NCI-H2196 treated with DMSO at 0.1 percent for 48 hours (cell line): ENCODE data around the gene SMIM35.

Experiments
- DNase-seq: peaks from one replicate; lab custom pipeline; 2025; ENCODE audit not compliant: unreplicated experiment; lab: John Stamatoyannopoulos, UW

The SMIM35 gene

DNA sequence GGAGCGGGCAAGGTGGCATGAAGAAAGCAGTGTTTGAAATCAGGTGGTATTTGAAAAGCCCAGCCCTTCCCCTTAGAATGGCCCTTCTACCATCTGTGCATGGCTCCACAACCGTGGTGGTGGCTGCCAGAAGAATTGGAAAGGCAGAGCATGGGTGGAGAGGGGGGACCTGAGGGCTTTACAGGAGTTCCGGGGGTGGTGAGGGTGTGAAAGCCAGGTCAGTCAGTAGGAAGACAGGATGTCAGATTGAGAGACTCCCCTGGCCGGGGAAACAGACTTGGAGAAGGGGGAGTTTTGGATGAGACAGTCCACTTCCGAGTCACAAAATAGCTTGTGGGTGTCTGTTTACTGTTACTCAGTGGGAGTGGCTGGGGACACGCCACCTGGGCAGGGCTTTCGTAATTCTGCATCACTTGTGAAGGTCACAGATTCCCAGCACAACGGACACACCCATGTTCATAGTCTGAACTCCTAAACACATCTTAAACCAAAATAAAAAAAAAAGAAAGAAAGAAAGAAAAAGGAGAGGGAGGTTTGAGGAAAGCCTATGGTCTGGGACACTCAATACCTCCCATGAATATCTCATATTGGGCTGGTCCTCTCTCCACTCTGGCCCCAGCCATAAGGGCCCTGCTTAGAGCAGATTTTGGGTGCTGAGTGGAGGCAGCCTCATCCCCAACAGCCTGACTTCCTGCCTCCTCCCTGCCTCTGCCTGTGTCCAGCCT, 24.4 kb upstream of the SMIM35 start:
- no peak for DNase-seq

DNA sequence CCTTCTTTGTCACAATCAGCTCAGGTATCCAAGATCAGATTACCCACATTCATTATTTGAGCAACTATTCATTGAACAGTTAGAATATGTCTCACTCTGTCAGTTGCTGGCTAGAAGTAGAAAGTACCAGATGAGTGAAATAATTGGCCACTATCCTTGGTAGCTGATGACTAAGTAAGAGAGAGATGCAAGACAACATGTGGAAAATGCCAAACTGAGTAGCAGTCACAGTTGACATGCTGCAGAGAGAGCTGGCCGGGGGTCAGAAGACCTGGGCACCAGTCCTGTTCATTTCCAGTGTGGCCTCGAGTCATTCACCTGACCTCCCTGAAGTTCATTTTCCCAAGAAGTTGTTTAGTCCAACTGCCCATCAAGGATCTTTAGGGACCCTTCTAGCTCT, 22.5 kb upstream of the SMIM35 start:
- no peak for DNase-seq

DNA sequence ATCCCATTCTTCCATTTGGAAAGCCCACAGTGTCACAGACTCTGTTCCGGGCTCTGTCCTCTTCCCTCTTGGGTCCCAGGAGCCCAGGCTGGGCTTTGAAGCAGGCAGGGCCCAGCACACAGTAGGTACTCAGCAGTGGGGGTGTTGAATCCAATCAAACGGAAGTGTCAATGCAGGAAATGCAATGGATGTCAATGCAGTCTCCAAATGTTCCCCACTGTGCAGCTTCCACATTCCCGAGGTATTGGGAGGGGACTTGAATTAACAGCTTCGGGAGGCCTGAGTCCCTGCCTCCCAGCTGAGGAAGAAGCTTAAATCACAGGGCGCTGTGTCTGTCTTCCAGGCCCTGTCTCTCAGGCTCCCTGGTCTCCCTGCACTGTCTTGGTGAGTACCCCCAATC, 21.8 kb upstream of the SMIM35 start:
- no peak for DNase-seq

DNA sequence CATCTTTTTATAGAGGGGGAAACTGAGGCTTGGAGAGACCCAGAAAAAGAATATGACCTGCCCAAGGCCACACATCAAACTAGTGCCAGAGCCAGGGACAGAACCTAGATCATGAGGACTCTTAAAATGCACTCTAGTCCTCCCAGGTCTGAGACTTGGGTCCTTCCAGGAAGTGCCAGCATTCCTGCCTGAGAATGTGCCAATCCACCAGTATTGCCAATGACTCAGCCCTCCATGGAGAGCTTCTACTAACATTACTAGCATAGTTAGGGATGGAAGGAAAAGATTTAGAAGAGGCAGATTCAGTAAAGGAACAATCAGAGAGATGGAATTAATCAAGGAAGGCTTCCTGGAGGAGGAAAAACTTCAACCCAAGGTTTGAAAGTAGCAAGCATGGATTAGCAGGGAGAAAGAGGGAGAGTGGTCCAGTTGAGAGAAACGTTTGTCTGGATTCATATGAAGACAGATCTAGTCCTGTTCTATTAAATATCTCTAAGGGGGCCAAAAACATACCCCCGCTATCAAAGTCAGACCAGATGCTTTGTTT, 20.1 kb upstream of the SMIM35 start:
- DNase-seq, result no peak

GRCh38 chr11:118105657-118106305, 19.0 kb upstream of the SMIM35 start:
- no peak for DNase-seq

- DNase-seq, result no peak
Observed at GRCh38 chr11:118104491-118104890, 17.7 kb upstream of the SMIM35 start.

DNA sequence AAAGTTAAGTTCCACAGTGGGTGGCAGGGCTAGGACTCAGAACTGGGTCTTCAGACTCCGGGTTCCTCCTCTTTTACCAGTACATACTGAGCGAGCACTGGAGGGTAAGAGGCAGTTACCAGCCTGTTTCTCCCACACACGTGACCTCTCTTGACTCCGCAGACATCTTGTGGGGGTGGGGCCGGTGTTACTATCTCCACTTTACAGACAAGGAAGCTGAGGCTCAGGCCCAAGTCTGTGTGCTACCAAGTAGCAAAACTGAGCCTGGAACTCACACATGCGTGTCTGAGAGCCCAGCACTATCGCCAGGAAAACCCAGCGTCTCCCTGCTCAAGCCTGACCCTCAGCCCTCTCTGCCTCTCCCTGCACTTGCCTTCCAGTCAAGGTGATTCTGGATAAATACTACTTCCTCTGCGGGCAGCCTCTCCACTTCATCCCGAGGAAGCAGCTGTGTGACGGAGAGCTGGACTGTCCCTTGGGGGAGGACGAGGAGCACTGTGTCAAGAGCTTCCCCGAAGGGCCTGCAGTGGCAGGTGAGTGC, 16.0 kb upstream of the SMIM35 start:
- DNase-seq, result no peak

DNA sequence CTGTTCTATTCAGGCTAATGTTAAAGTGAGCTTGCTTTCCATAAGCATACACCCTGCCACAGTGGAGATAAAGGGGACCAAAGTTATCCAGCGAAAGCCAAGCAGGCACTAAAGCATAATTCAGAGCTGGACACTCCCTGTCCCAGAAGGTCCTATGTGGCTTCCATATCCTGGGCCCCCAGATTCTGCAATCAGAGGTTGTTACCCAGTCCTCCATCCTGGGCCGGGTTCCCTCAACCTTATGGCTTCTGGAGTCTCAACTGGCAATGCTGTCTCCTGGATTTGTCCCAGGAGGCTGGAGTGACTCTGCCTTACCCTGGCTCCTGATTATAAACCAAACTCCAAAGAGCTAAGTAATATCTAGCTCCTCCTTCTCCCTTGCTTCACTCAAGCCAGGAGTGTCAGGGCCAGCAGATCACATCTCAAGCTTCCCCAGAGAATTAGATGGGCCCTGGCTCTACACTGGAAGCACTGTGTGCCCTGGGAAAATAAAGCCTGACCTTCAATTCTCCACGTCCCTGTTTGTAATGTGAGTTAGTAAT, 14.0 kb upstream of the SMIM35 start:
- no peak for DNase-seq

DNA sequence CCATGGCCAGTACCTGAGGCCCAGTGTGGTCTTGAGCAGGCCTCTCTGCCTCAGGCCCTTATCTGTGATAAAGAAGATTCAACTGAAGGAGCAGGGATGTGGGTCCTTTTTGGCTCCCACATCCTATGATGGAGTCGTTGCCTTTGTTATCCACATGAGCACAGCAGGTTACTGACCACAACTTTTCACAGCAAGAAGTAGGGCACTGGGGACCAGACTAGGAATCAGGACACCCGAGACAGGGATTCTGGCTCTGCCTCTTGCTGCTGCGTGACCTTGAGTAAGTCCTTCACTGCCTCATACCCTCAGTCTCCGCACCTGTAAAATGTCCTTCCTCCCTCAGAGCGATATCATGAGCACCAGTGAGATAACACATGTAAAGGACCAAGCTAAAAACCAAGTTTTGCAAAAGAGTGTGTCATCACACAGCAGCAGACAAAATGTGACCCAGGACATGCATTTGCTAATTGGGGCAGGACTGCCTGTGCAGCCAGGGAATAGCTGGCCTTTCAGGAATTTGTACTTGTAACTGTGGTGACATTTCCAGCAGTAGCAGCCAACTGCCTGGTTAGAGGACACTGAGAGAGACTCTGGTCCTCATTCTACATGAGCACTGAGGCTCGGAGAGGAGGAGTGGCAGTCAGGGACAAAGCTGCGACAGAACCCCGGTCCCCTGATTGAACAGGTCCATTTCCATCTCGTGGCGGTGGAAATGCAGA, 13.2 kb upstream of the SMIM35 start:
- DNase-seq, result no peak

DNA sequence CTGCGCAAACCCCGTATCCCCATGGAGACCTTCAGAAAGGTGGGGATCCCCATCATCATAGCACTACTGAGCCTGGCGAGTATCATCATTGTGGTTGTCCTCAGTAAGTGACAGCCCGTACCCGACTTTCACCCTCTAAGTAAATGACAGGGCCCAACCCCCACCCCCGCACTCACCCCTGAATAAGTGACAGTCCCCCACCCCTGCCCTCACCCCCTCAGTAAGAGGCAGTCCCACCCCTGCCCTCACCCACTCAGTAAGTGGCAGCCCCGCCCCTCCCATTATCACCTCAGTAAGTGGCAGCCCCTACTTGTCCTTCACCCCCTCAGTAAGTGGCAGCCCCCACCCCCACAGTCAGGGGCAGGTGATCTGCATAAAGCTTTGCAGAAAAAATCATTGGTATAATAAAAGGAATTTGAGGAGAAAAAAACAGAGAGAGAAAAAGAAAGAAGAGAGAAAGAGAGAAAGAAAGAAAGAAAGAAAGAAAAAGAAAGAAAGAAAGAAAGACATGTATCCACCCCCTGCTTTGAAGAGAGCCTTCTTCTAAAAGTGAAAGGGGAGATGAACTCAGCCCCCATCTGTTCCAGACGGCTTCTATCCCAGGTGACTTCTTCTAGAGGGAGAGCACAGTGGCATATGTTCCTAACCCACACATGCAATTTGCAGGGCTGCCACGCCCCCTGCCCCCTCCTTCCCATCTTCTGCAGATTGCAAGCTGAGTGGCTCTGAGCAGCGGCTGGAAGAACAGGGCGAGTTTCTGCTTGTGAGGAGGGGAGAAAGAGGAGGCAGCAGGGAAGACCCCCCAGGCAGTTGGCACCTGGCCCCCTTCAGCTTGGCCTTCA, 12.5 kb upstream of the SMIM35 start:
- no peak for DNase-seq

DNA sequence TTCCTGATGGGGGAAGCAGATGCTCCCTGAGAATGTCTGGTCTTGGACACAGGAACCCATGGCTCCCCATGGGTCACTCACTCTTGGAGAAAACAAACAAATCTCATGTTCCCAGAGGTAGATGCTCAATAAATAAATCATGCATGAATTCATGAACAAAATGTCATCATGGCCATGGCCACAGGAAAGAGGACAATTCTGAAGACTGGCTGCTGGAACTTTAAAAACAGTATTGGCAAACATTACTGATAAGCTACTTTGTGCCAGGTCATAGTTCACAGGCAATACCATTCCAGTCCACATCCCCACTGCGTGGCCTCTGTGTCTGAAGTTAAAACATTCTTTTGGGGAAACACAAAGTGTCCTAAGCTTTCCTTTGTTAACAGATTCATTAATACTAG, 9.2 kb upstream of the SMIM35 start:
- DNase-seq, result no peak

DNA sequence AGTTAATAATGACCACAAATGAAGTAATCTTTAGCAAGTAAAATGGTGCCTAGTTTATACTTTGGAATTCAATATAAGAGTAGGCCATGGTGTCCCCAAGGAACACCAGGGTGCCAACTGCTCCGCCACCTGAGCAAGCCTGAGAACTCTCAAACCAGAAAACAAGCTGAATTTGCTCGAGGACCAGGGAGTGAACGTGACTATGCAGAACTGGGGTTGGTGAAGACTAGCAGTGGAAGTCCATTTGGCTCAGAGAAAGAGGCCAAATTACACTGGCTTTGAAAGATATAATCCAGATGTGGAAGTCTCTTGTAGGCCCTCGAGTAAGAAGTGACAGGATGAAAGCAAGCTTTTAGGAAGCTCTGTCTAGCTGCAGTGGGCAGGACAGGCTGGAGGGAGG, 8.7 kb upstream of the SMIM35 start:
- no peak for DNase-seq

- no peak for DNase-seq
Observed at GRCh38 chr11:118092907-118093571, 6.3 kb upstream of the SMIM35 start.

- DNase-seq, result no peak
Observed at GRCh38 chr11:118091690-118092089, 4.9 kb upstream of the SMIM35 start.

DNA sequence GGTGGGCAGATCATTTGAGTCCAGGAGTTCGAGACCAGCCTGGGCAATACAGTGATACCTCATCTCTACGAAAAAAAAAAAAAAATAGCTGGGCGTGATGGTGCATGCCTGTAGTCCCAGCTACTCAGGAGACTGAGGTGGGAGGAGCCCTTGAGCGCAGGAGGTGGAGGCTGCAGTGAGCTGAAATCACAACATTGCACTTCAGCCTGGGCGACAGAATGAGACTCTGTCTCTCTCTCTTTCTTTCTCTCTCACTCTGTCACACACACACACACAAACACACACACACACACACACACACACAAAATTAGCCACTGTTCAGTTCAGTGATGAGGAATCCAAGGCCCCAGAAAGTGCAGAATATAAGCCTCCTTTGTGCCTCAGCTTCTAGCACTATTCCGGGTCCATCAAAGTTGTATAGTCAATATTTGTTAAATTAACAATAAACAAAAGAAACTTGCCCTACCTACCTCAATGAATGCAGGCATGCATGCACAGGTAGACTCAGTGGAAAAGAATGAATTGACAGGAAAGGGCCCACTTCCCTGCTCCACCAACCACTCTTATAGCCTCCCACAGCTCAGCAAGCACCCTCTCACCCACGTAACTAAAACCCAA, 3.9 kb upstream of the SMIM35 start:
- DNase-seq, result no peak

GRCh38 chr11:118088531-118088930, 1.8 kb upstream of the SMIM35 start:
- DNase-seq, result no peak

GRCh38 chr11:118087931-118088330, 1.2 kb upstream of the SMIM35 start:
- DNase-seq, result no peak

DNA sequence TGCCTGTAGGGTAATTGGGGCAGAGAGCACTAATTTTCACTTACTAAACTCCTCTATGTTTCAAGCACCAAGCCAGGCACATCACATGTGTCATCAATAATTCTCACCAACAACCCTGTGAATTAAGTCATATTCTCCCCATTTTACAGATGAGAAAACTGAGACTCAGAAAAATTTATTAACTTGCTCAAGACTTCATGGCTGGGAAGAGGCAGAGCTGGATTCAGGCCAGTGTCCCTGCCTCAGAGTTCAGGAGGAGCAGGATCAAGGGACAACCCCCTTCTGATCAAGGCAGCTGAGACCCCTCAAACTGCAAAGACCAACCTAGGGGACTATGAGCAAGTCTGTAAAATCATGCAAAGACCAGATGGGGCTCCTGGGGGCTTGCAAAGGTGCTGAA, 2.1 kb downstream of the SMIM35 start:
- no peak for DNase-seq

DNA sequence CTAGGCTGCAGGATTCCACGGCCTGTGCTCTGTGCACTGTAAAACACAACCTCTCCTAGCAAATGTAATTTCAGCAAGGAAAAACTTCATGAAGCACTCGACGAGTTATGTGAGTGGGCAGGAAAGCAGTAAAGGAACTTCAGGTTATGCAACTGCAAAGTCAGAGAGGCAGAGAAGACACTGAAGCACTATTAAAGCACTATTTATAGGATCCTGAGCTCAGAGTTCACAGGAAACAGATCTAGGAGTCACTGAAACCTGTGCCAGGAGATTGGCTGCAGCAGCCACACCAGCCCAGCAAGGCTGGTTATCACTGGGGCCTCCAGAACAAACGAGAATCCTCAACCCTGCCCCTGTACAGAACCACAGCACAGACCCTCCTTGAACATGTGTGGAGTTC, 2.5 kb downstream of the SMIM35 start:
- no peak for DNase-seq
